Measurements from ENCODE around the gene PDK3.

Gene PDK3

DNA sequence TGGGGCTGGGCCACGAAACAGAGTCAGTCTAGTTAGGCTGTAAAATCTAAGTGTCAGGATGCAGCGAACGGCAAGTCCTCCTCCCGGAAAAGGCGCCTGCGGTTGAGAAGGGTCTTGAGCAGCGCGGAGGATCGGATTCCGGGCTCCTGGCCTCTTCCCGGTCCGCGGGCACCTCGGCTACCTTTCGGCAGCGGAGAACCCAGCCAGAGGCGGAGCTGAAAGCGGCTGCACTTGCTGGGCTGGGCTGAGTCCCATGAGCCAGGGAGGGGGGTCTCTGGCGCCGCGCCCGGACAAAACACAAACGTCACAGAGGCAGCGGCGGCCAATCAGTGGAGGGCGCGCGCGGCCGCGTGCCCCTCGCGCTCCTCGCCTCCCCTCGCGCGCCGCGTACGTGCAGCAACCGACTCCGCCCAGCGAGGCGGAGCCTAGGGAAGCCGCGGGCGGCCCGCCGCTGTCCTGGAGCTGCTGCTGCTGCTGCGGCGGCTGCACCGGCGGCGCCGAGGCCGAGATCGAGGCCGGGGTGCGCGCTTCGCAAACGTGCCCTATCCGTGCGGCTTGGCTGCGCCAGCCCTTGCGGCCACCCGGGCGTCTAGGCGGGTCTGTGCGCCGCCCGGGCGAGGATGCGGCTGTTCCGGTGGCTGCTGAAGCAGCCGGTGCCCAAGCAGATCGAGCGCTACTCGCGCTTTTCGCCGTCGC, at the start of gene PDK3:
Gene PDK3 (plus strand): TSS at position 451 of the 696 bp plus-strand sequence. CDS start 170 bp downstream, at position 621.
- TF ChIP-seq, protein P1, sequence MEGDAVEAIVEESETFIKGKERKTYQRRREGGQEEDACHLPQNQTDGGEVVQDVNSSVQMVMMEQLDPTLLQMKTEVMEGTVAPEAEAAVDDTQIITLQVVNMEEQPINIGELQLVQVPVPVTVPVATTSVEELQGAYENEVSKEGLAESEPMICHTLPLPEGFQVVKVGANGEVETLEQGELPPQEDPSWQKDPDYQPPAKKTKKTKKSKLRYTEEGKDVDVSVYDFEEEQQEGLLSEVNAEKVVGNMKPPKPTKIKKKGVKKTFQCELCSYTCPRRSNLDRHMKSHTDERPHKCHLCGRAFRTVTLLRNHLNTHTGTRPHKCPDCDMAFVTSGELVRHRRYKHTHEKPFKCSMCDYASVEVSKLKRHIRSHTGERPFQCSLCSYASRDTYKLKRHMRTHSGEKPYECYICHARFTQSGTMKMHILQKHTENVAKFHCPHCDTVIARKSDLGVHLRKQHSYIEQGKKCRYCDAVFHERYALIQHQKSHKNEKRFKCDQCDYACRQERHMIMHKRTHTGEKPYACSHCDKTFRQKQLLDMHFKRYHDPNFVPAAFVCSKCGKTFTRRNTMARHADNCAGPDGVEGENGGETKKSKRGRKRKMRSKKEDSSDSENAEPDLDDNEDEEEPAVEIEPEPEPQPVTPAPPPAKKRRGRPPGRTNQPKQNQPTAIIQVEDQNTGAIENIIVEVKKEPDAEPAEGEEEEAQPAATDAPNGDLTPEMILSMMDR (IDR thresholded peaks at IDR 0.05; ENCODE audit: low read depth, low read length): no peak
- Histone ChIP-seq H3K27me3 (ENCODE audit: insufficient read depth, low read depth, severe bottlenecking) (peaks cover 6% of the 10 kb centered on the region), H3K9me3 (ENCODE audit: severe bottlenecking) (no peaks in the 10 kb centered on the region), H3K4me3 (ENCODE audit: low read depth, low read length) (peak within 1 kb of the TSS; percentile 60), H3K27ac (peak within 1 kb of the TSS; percentile 81), H3K36me3 (no peaks in the 10 kb centered on the region)
- peak; percentile 89 for DNase-seq

DNA sequence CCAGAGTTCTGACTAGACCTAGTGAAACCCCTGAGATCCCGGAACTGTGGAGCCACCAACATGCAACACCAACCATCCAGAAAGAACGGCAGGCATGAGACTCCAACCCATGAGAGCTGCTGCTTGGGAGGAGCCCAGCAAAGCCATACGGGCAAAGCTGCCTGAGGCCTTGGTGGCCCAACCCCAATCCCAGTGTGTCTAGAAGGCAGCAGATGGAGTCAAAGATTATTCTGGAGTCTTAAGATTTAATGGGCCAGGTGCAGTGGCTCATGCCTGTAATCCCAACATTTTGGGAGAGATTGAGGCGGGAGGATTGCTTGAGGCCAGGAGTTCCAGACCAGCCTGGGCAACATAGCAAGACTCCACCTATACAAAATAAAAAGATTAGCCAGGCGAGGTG, 49.2 kb upstream of the PDK3 start:
- no peak overlapping the region for H3K4me3 ChIP-seq (ENCODE audit: low read depth, low read length)
- H3K36me3 ChIP-seq: no peaks in the 10 kb centered on the region
- no peak overlapping the region for H3K27ac ChIP-seq
- TF ChIP-seq, protein P1 (IDR thresholded peaks at IDR 0.05; ENCODE audit: low read depth, low read length): no peak
- no peaks in the 10 kb centered on the region for H3K27me3 ChIP-seq (ENCODE audit: insufficient read depth, low read depth, severe bottlenecking)
- no peaks in the 10 kb centered on the region for H3K9me3 ChIP-seq (ENCODE audit: severe bottlenecking)
- no peak for DNase-seq

DNA sequence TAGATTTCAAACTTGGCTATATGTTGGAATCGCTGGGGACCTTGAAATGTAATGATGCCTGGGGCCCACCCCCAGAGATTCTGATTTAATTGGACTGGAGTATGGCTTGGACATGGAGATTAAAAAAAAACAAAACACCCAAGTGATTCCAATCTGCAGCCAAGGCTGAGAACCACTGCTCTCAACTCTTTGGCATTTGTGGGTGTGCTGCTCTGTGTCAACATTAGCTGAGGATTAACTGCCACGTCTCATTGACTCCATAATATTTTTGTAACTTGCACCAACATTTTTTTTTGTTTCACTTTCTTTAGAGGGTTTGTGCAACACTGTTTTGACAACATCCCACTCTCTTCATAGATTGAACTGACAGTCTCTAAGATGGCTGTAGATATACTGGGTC, 41.1 kb upstream of the PDK3 start:
- Histone ChIP-seq H3K4me3 (ENCODE audit: low read depth, low read length) (no peak overlapping the region), H3K9me3 (ENCODE audit: severe bottlenecking) (peaks cover 2% of the 10 kb centered on the region), H3K27ac (no peak overlapping the region), H3K36me3 (no peaks in the 10 kb centered on the region), H3K27me3 (ENCODE audit: insufficient read depth, low read depth, severe bottlenecking) (peaks cover 3% of the 10 kb centered on the region)
- TF ChIP-seq, protein P1 (IDR thresholded peaks at IDR 0.05; ENCODE audit: low read depth, low read length): no peak
- no peak for DNase-seq

DNA sequence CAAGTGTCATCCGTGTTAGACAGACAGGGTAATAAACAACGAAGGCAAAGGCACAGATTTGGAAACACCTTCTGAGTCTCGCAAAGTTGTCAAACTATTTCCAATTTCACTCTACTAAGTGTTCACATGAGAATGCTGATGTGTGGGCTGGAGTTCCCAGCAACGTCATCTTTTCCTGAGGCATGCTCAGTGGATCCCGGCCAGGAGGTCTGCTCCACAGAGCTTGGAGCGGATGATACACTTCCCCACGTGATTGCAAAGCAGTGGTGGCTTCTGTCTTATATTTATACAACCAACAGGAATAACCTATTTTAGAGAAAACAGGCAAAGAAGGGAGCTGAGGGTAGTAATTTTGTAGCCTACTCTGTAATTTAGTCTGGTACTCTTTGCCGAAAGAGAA, 40.1 kb upstream of the PDK3 start:
- TF ChIP-seq, protein P1 (IDR thresholded peaks at IDR 0.05; ENCODE audit: low read depth, low read length): no peak
- DNase-seq: no peak
- no peak overlapping the region for H3K27ac ChIP-seq

DNA sequence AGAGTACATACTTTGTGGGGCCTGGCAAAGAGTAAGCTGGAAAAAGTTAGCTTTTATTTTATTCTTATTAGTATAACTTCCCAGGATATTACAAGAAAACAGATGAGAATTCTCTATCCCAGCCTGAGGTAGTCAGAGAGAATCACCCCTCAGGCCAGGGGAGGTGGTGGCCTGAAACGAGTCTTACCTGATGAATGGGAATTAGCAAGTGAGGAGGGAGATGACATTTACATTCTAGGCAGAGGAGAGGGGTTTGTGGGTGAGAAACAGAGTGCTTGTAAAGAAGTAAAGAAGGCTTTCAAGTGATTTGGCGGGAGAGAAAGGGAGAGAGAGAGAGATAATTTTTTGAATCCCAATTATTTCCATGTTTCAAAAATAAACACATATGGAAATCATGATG, 39.3 kb upstream of the PDK3 start:
- DNase-seq: no peak
- H3K4me3 ChIP-seq (ENCODE audit: low read depth, low read length): no peak overlapping the region
- TF ChIP-seq, protein P1 (IDR thresholded peaks at IDR 0.05; ENCODE audit: low read depth, low read length): no peak
- peaks cover 5% of the 10 kb centered on the region for H3K9me3 ChIP-seq (ENCODE audit: severe bottlenecking)
- peaks cover 3% of the 10 kb centered on the region for H3K27me3 ChIP-seq (ENCODE audit: insufficient read depth, low read depth, severe bottlenecking)
- H3K36me3 ChIP-seq: no peaks in the 10 kb centered on the region
- no peak overlapping the region for H3K27ac ChIP-seq

More for the DNA sequence above, 40.1 kb upstream of the PDK3 start:
- peaks cover 3% of the 10 kb centered on the region for H3K27me3 ChIP-seq (ENCODE audit: insufficient read depth, low read depth, severe bottlenecking)
- H3K36me3 ChIP-seq: no peaks in the 10 kb centered on the region
- peaks cover 5% of the 10 kb centered on the region for H3K9me3 ChIP-seq (ENCODE audit: severe bottlenecking)
- H3K4me3 ChIP-seq (ENCODE audit: low read depth, low read length): no peak overlapping the region

All from WERI-Rb-1 (cell line).